HepG2 (cell line): ENCODE data around the gene CNDP1. TPM values are rescaled to one million over a fixed set of nuclear protein-coding genes. Genes with fewer than 3 reads are reported as not detected.

Source experiments
- ATAC-seq: fragments of 200-7000 bp; cut with Tn5 transposase; 3 replicates; pipeline ENCODE4 v1.9.1; 2020; ENCODE audit warnings: mild to moderate bottlenecking, moderate library complexity
- BruUV-seq: library from RNA; stranded (reverse); fragments of 400-500 nt; replicated peaks from 2 replicates; lab custom pipeline; 2021; lab: Mats Ljungman, UMichigan
- CTCF ChIA-PET: fragments of 300-600 bp; formaldehyde crosslinking; extraction: SDS; loops from one replicate; lab custom pipeline; 2021; ENCODE audit warnings: low total read pairs, inconsistent platforms, low intra/inter-chr PET ratio; lab: Yijun Ruan, JAX
- POLR2A ChIA-PET: fragments of 350-600 bp; sonication (Branson Sonifier 250); formaldehyde crosslinking; loops from one replicate; lab custom pipeline; 2020; ENCODE audit warnings: antibody characterized with exemption, inconsistent platforms; lab: Yijun Ruan, JAX
- DNase-seq: peaks from one replicate; pipeline ENCODE4 v3.0.0-alpha.2; 2015; ENCODE audit warnings: low spot score
- FAIRE-seq: peaks from 3 replicates; lab custom pipeline; 2011; peaks lifted over from hg19 to GRCh38; lab: Jason Lieb, UNC
- H2AFZ ChIP-seq: one replicate; pipeline ENCODE4 v1.6.1; 2011; ENCODE audit warnings: low read length, inconsistent platforms
- H3K27ac ChIP-seq: fragments of 300-600 bp; 3 replicates; pipeline ENCODE4 v1.8.0; 2011; ENCODE audit warnings: mixed run types, mild to moderate bottlenecking, mixed read lengths, low read length, inconsistent platforms; ENCODE audit not compliant: insufficient read depth; ENCODE audit errors: extremely low read length
- H3K27me3 ChIP-seq, 2 experiments: fragments of 200-600 bp in 1 of 2; 2 replicates in 1 of 2; 3 replicates in 1 of 2; pipeline versions ENCODE4 v1.6.0 to v1.8.0; 2011; ENCODE audit warnings: low read length in 2 of 2, mild to moderate bottlenecking in 2 of 2, moderate library complexity in 2 of 2, inconsistent platforms in 1 of 2; ENCODE audit not compliant: insufficient read depth in 2 of 2, control insufficient read depth in 1 of 2
- H3K36me3 ChIP-seq, 2 experiments: fragments of 200-600 bp in 1 of 2; replicated peaks in 1 of 2; 2 replicates in 1 of 2; 3 replicates in 1 of 2; pipeline versions ENCODE4 v1.5.1 to v1.8.0; 2011; ENCODE audit warnings: low read length in 2 of 2, inconsistent platforms in 1 of 2; ENCODE audit not compliant: insufficient read depth in 2 of 2, control insufficient read depth in 1 of 2
- H3K4me1 ChIP-seq: 2 replicates; pipeline ENCODE4 v1.5.1; 2012; ENCODE audit warnings: low read length, inconsistent platforms; ENCODE audit not compliant: insufficient read depth
- H3K4me2 ChIP-seq: 2 replicates; pipeline ENCODE4 v1.6.0; 2011; ENCODE audit warnings: low read depth, low read length, inconsistent platforms
- H3K4me3 ChIP-seq, 3 experiments: fragments of 200-600 bp in 1 of 3; sonication (generic), shearing (Covaris generic) in 1 of 3; replicated peaks in 1 of 3; 2 replicates each; pipeline ENCODE4 v1.5.1; 2011 to 2016; ENCODE audit warnings: low read length in 3 of 3, inconsistent platforms in 2 of 3, low read depth in 2 of 3, mild to moderate bottlenecking in 2 of 3, control low read depth in 1 of 3, mixed read lengths in 1 of 3; ENCODE audit not compliant: insufficient read depth in 1 of 3
- H3K79me2 ChIP-seq: one replicate; pipeline ENCODE4 v1.6.1; 2011; ENCODE audit warnings: low read length, inconsistent platforms; ENCODE audit not compliant: insufficient read depth
- H3K9ac ChIP-seq: 2 replicates; pipeline ENCODE4 v1.6.0; 2011; ENCODE audit warnings: mild to moderate bottlenecking, low read depth, low read length, inconsistent platforms; ENCODE audit not compliant: insufficient read depth
- H3K9me3 ChIP-seq: 2 replicates; pipeline ENCODE4 v1.5.1; 2012; ENCODE audit warnings: mild to moderate bottlenecking, low read length
- H4K20me1 ChIP-seq: 2 replicates; pipeline ENCODE4 v1.6.0; 2011; ENCODE audit warnings: inconsistent platforms, mild to moderate bottlenecking, low read length, moderate library complexity; ENCODE audit not compliant: insufficient read depth
- BORCS8-MEF2B ChIP-seq: sonication (generic); formaldehyde crosslinking; IDR thresholded peaks from 2 replicates; pipeline ENCODE4 v1.8.0; 2022; ENCODE audit warnings: mild to moderate bottlenecking, missing genetic modification reagents
- GTF2F1 ChIP-seq: fragments of 150-350 bp; IDR thresholded peaks from 2 replicates; pipeline ENCODE4 v1.6.1; 2014; ENCODE audit warnings: low read length
- REL ChIP-seq: sonication (generic); formaldehyde crosslinking; conservative IDR thresholded peaks from 2 replicates; pipeline ENCODE4 v1.8.0; 2022; ENCODE audit warnings: mild to moderate bottlenecking, missing genetic modification reagents, moderate library complexity
- REPIN1 ChIP-seq: sonication (generic); formaldehyde crosslinking; IDR thresholded peaks from 2 replicates; pipeline ENCODE4 v1.8.0; 2022; ENCODE audit warnings: missing genetic modification reagents, low read depth, mild to moderate bottlenecking, borderline replicate concordance
- RFXAP ChIP-seq: sonication (generic); formaldehyde crosslinking; IDR thresholded peaks from 2 replicates; pipeline ENCODE4 v1.4.0; 2020; ENCODE audit warnings: missing genetic modification reagents, borderline replicate concordance
- USF2 ChIP-seq, 2 experiments: sonication (generic) in 1 of 2; formaldehyde crosslinking in 1 of 2; IDR thresholded peaks; 2 replicates each; pipeline versions ENCODE4 v1.5.1 to v1.6.1; 2011 to 2020; ENCODE audit warnings: borderline replicate concordance in 1 of 2, low read depth in 1 of 2, low read length in 1 of 2, mild to moderate bottlenecking in 1 of 2, missing genetic modification reagents in 1 of 2, moderate library complexity in 1 of 2
- ZNF691 ChIP-seq: sonication (generic); formaldehyde crosslinking; IDR thresholded peaks from 2 replicates; pipeline ENCODE4 v1.4.0; 2020; ENCODE audit warnings: missing genetic modification reagents, low read depth, mild to moderate bottlenecking, borderline replicate concordance
- ZNF761 ChIP-seq: sonication (generic); formaldehyde crosslinking; conservative IDR thresholded peaks from 2 replicates; pipeline ENCODE4 v1.4.0; 2020; ENCODE audit warnings: mild to moderate bottlenecking, missing genetic modification reagents
- ZSCAN31 ChIP-seq: sonication (generic); formaldehyde crosslinking; IDR thresholded peaks from 2 replicates; pipeline ENCODE4 v1.5.0; 2020; ENCODE audit warnings: low read depth, mild to moderate bottlenecking, missing genetic modification reagents
- WGBS: methylation state at CpG from one replicate; pipeline ENCODE4 v1.1.6; 2017; ENCODE audit warnings: low lambda C conversion rate; 5-methylcytosine and 5-hydroxymethylcytosine counted together
- in situ Hi-C: cut with HindIII; loops from 2 replicates; pipeline ENCODE4 v1.10.0; 2017; ENCODE audit warnings: low pct_unique_long_range_greater_than_20kb; ENCODE audit not compliant: extremely low pct_ligation_motif_present
- intact Hi-C: fragments of 100-400 bp; cut with micrococcal nuclease; formaldehyde crosslinking; loops from one replicate; pipeline ENCODE4 v1.10.0; 2022; ENCODE audit not compliant: unreplicated experiment
- polyA plus RNA-seq, 8 experiments: library from polyadenylated mRNA; depleted of rRNA in 3 of 8; stranded (reverse) in 7 of 8; unstranded in 1 of 8; fragments of >200 nt; fragmentation: Illumina TruSeq in 4 of 8; extraction: Trizol in 4 of 8; gene quantifications; 2 replicates each; pipeline versions ENCODE4 v1.2.1 to v1.2.3, GENCODE V29; 2011 to 2016; ENCODE audit warnings: low read depth in 4 of 8, missing spikeins in 1 of 8, mixed read lengths in 1 of 8; ENCODE audit not compliant: insufficient read depth in 1 of 8
- total RNA-seq, 5 experiments: library from RNA; depleted of rRNA; stranded (reverse); fragments of >200 nt; fragmentation: Illumina TruSeq; extraction: Trizol; gene quantifications; 2 replicates each; pipeline ENCODE4 v1.2.3, GENCODE V29; 2016; ENCODE audit warnings: low read depth in 1 of 5

The CNDP1 gene
- total and polyA plus RNA-seq, 2 of the 13 experiments (the other 11 are each of a cell fraction or from before 2014, with no cell fraction given): 0.01 TPM; not detected in 1

GRCh38 chr18:74512321-74513053, 21.8 kb upstream of the CNDP1 start:
- 97% methylated on average over 15 of the region's 15 CpGs for WGBS
- CTCF ChIA-PET: no interaction called here

More at GRCh38 chr18:74512321-74513053, 21.8 kb upstream of the CNDP1 start:
- no TSS peak for BruUV-seq
- H3K4me3 ChIP-seq: no peak overlapping the region
- H3K79me2 ChIP-seq: no peaks in the 10 kb centered on the region
- no peaks in the 10 kb centered on the region for H3K9me3 ChIP-seq
- no peak overlapping the region for H2AFZ ChIP-seq
- no peak for ATAC-seq
- no peaks in the 10 kb centered on the region for H4K20me1 ChIP-seq
- POLR2A ChIA-PET: no interaction called here
- no peak overlapping the region for H3K9ac ChIP-seq
- no peak overlapping the region for H3K4me2 ChIP-seq
- no peak for FAIRE-seq
- TF ChIP-seq ZNF761 (CRISPR knock-in tag): no peak
- TF ChIP-seq USF2 (IDR thresholded peaks at IDR 0.05; ENCODE audit: low read depth, low read length): no peak
- no peak for TF ChIP-seq USF2 (CRISPR knock-in tag; IDR thresholded peaks at IDR 0.05; ENCODE audit: borderline replicate concordance)
- TF ChIP-seq ZNF691 (CRISPR knock-in tag): no peak
- no peak for TF ChIP-seq RFXAP (CRISPR knock-in tag)
- TF ChIP-seq REL (CRISPR knock-in tag): no peak
- TF ChIP-seq GTF2F1: no peak
- TF ChIP-seq REPIN1 (CRISPR knock-in tag): no peak
- no peak for TF ChIP-seq ZSCAN31 (CRISPR knock-in tag)
- no peak for TF ChIP-seq BORCS8-MEF2B
- intact Hi-C loops: no loop called here
- H3K36me3 ChIP-seq: peaks cover 34 to 92% of the 10 kb centered on the region in 2 experiments
- no peak overlapping the region for H3K27ac ChIP-seq
- no peak for DNase-seq
- in situ Hi-C loops: no loop called here
- H3K4me1 ChIP-seq: peaks cover 10% of the 10 kb centered on the region
- no peaks in the 10 kb centered on the region for H3K27me3 ChIP-seq
